Measurements from ENCODE around the gene PDSS1.

Gene PDSS1

DNA sequence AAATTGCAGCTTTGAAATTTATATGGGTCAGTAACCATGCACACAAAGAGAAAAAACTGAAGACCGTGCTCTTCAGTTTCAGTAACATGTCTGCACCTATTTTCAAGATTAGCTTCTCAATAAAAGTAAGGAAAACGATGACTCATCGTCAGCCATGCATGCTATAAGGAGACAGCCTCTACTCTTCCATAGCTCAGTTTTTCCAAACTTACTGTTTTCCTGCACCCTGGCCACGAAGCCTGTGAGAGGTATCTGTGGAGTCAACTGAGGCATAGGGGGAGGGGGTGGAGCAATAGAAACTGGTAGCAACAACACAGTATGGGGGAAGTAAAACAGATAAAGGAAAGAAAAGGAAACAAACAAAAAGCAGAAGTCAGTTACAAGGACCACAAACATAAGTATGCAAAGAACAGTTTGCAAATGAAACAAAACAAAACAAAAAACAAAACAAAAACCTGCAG, 58.0 kb downstream of the PDSS1 start:
- H3K4me3 ChIP-seq (replicated peaks; ENCODE audit: insufficient read depth, low read length) = no peak overlapping the region
- DNase-seq (ENCODE audit: low read depth in 1 of 2, low spot score in 1 of 2) = peak in 1 of 2 experiments; percentile 18
- TF ChIP-seq SPI1 (IDR thresholded peaks at IDR 0.05; ENCODE audit: borderline replicate concordance, low read depth) (peak; percentile 89), GABPA (IDR thresholded peaks at IDR 0.05; ENCODE audit: low read depth) (no peak)
- H3K27me3 ChIP-seq (ENCODE audit: insufficient read depth, poor library complexity, severe bottlenecking) = no peaks in the 10 kb centered on the region
- H3K27ac ChIP-seq (replicated peaks) = peak overlapping the region; percentile 34

DNA sequence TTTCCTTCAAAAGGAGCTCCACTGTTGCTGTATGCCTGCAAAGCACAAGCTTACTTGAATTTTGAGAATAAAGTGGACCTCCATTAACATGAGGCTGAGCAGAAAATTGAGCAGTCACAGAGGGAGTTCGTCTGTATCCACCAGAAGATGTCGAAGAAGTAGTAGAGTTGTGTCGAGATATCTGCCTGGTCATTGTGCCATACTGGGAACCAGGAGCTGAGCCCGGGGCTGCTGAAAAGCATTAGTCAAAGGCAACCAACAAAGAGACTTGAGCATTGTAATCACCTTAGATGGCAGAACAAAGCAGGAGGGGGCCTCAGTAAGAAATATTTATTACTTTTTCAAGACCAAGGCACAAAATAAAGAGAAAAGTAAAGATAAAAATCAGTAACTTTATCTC, 61.5 kb downstream of the PDSS1 start:
- TF ChIP-seq GABPA (IDR thresholded peaks at IDR 0.05; ENCODE audit: low read depth) (no peak), POLR2AphosphoS5 (IDR thresholded peaks at IDR 0.05; ENCODE audit: low read depth) (no peak), SPI1 (IDR thresholded peaks at IDR 0.05; ENCODE audit: borderline replicate concordance, low read depth) (no peak)
- TF ChIP-seq, protein P1, sequence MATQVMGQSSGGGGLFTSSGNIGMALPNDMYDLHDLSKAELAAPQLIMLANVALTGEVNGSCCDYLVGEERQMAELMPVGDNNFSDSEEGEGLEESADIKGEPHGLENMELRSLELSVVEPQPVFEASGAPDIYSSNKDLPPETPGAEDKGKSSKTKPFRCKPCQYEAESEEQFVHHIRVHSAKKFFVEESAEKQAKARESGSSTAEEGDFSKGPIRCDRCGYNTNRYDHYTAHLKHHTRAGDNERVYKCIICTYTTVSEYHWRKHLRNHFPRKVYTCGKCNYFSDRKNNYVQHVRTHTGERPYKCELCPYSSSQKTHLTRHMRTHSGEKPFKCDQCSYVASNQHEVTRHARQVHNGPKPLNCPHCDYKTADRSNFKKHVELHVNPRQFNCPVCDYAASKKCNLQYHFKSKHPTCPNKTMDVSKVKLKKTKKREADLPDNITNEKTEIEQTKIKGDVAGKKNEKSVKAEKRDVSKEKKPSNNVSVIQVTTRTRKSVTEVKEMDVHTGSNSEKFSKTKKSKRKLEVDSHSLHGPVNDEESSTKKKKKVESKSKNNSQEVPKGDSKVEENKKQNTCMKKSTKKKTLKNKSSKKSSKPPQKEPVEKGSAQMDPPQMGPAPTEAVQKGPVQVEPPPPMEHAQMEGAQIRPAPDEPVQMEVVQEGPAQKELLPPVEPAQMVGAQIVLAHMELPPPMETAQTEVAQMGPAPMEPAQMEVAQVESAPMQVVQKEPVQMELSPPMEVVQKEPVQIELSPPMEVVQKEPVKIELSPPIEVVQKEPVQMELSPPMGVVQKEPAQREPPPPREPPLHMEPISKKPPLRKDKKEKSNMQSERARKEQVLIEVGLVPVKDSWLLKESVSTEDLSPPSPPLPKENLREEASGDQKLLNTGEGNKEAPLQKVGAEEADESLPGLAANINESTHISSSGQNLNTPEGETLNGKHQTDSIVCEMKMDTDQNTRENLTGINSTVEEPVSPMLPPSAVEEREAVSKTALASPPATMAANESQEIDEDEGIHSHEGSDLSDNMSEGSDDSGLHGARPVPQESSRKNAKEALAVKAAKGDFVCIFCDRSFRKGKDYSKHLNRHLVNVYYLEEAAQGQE (IDR thresholded peaks at IDR 0.05; ENCODE audit: insufficient replicate concordance, low read depth) = no peak
- TF ChIP-seq, protein P2, sequence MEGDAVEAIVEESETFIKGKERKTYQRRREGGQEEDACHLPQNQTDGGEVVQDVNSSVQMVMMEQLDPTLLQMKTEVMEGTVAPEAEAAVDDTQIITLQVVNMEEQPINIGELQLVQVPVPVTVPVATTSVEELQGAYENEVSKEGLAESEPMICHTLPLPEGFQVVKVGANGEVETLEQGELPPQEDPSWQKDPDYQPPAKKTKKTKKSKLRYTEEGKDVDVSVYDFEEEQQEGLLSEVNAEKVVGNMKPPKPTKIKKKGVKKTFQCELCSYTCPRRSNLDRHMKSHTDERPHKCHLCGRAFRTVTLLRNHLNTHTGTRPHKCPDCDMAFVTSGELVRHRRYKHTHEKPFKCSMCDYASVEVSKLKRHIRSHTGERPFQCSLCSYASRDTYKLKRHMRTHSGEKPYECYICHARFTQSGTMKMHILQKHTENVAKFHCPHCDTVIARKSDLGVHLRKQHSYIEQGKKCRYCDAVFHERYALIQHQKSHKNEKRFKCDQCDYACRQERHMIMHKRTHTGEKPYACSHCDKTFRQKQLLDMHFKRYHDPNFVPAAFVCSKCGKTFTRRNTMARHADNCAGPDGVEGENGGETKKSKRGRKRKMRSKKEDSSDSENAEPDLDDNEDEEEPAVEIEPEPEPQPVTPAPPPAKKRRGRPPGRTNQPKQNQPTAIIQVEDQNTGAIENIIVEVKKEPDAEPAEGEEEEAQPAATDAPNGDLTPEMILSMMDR (IDR thresholded peaks at IDR 0.05; ENCODE audit: insufficient read depth, low read length) = no peak
- H3K4me3 ChIP-seq (replicated peaks; ENCODE audit: insufficient read depth, low read length) = no peak overlapping the region
- no peaks in the 10 kb centered on the region for H3K27me3 ChIP-seq (ENCODE audit: insufficient read depth, poor library complexity, severe bottlenecking)
- H3K27ac ChIP-seq (replicated peaks) = no peak overlapping the region
- no peak for DNase-seq (ENCODE audit: low read depth in 1 of 2, low spot score in 1 of 2)

DNA sequence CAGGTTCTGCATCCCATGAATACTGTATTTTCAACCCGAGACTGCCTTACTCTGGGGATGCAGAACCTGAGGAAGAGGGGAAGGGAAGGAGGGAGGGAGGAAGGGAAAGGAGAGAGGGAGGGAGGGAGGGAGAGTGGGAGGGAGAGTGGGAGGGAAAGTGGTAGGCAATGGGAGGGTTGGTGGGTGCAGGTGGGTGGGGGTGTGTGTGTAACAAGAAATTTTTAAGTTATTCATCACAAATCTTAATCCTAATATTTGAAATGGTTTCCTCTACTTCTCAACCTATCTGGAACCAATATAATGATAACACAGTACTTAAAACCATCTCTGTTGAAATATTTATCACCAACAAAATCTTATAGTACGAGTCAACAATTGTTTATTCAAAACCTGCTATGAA, 68.0 kb downstream of the PDSS1 start:
- Histone ChIP-seq H3K27ac (replicated peaks) (no peak overlapping the region), H3K4me3 (replicated peaks; ENCODE audit: insufficient read depth, low read length) (no peak overlapping the region), H3K27me3 (ENCODE audit: insufficient read depth, poor library complexity, severe bottlenecking) (no peaks in the 10 kb centered on the region)
- TF ChIP-seq SPI1 (IDR thresholded peaks at IDR 0.05; ENCODE audit: borderline replicate concordance, low read depth) (no peak), POLR2AphosphoS5 (IDR thresholded peaks at IDR 0.05; ENCODE audit: low read depth) (no peak)
- TF ChIP-seq, protein P2 (IDR thresholded peaks at IDR 0.05; ENCODE audit: insufficient read depth, low read length) = no peak
- TF ChIP-seq, protein P1 (IDR thresholded peaks at IDR 0.05; ENCODE audit: insufficient replicate concordance, low read depth) = no peak
- DNase-seq (ENCODE audit: low read depth in 1 of 2, low spot score in 1 of 2) = no peak

DNA sequence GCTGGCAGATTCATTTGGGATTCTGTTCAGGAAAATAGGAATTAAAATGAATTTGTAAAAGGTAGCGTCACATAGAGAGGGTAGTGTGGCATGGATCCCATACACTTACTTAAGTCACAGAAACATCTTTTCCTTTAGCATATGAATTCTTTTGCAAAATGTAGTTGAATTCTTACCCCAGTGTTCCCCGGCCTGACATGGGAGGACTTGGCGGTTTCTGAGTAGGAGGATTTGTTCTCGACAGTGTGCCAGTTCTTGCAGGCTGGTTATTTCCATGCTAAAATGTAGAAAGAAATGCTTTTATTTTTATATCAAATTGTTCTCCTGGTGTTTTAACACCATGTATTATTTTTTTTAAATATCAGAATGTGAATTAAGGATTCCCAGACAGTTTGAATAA, 72.6 kb downstream of the PDSS1 start:
- Histone ChIP-seq H3K27ac (replicated peaks) (no peak overlapping the region), H3K27me3 (ENCODE audit: insufficient read depth, poor library complexity, severe bottlenecking) (no peaks in the 10 kb centered on the region), H3K4me3 (replicated peaks; ENCODE audit: insufficient read depth, low read length) (no peak overlapping the region)
- DNase-seq (ENCODE audit: low read depth in 1 of 2, low spot score in 1 of 2) = no peak
- TF ChIP-seq POLR2AphosphoS5 (IDR thresholded peaks at IDR 0.05; ENCODE audit: low read depth) (no peak), GABPA (IDR thresholded peaks at IDR 0.05; ENCODE audit: low read depth) (no peak), SPI1 (IDR thresholded peaks at IDR 0.05; ENCODE audit: borderline replicate concordance, low read depth) (no peak)
- TF ChIP-seq, protein P2 (IDR thresholded peaks at IDR 0.05; ENCODE audit: insufficient read depth, low read length) = no peak
- TF ChIP-seq, protein P1 (IDR thresholded peaks at IDR 0.05; ENCODE audit: insufficient replicate concordance, low read depth) = no peak
